NOMO-1 treated with dmso at 0.1 percent for 144 hours (cell line): Measurements from ENCODE around the gene HDGFL1.

Experiments
- DNase-seq: peaks from one replicate; lab custom pipeline; 2025; ENCODE audit not compliant: unreplicated experiment; lab: John Stamatoyannopoulos, UW

HDGFL1 gene

DNA sequence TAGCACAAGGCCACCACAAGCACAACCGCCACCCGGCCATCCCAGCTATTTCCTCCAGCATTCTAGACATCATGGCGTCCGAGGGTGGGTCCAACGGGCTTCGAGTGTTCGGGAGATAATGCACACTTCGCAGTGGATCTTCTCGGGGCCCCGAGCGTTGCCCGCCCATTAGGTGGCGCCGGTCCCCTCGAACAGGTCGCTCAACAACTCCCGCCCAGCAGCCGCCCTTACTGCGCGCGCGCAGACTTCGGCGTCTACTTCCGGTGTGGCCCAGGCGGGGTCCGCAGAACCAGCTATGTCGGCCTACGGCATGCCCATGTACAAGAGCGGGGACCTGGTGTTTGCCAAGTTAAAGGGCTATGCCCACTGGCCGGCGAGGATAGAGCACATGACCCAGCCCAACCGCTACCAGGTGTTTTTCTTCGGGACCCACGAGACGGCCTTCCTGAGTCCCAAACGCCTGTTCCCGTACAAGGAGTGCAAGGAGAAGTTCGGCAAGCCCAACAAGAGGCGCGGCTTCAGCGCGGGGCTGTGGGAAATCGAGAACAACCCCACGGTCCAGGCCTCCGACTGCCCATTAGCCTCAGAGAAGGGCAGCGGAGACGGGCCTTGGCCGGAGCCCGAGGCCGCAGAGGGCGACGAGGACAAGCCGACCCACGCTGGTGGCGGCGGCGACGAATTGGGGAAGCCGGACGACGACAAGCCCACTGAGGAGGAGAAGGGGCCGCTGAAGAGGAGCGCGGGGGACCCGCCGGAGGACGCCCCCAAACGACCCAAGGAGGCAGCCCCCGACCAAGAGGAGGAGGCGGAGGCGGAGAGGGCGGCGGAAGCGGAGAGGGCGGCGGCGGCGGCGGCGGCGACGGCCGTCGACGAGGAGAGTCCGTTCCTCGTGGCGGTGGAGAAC lies at the start of gene HDGFL1:
TSS of gene HDGFL1 (plus strand) at position 286 of the 904 bp plus-strand sequence. CDS start at position 296, 10 bp downstream.
- no peak for DNase-seq

DNA sequence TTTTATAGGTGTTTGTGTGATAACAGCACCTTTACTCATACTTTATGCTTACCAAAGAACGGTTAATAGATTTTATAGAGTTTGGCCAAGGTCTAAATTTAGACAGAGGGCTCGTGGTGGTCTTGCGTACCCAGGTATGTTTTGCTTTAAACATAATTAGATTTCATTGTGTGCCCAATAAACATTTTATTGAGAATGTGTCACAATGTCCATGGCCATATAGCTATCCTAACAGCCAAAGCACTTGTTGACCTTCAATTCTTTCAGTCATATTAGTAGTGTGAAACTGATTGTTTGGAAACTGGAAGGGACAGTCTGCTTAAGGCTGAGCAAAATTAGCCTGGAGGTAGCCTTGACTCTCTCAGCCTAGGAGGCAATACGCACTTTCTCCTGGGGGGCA lies 48.3 kb upstream of the HDGFL1 start:
- no peak for DNase-seq

DNA sequence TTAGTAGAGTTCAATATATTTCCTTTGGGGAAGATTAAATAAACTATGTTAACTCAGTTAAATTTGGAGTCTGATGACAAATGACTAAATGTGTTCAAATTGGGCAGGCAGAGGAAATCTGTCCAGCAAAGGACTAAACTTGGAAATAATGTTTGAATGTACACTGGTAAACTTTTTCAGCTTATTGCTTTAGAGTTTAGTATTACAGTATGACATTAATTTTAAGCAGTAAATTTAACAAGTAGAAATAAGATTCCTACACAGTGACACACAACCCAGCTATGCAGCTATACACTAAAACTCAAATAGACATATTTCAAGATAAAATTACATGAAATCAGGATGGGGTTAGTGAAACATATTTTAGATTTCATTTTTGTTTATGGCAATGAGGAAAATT lies 42.6 kb upstream of the HDGFL1 start:
- DNase-seq, result no peak

DNA sequence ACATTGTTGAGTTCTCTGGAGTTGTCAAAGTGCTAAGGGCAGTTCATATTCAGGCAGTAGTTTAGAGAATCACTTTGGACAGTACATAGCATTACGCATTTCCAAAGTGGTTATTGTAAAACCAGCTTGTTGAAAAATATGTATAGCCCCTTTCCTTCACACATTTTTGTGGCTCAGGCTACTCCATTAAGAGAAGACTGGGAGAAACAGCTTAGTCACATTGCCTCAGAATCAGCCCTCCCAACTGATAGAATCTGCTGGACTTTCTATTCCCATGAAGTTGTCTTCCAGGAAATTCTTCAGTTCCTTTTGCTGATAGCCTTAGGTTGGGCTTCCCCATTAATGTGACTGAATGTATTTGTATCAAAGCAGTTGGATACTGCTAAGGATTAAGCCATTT lies 39.5 kb upstream of the HDGFL1 start:
- DNase-seq, result no peak

DNA sequence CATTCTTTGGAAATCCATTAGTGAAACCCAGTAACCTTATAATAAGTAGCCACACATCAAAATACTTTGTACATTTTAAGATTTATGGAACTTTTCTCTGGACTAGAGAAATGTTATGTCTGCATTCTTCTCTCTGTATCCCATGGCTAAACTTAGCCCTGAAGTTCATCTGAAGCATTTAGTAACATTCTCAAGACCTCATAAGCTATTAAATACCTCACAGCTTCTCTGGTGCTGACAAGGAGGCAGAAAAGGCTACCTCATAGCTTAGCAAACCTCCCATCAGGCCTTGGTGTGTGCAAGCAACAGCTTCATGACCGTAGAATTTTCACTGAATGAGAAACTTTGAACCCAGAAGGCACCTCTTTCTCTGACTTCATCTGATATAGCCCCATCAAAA lies 38.9 kb upstream of the HDGFL1 start:
- no peak for DNase-seq

DNA sequence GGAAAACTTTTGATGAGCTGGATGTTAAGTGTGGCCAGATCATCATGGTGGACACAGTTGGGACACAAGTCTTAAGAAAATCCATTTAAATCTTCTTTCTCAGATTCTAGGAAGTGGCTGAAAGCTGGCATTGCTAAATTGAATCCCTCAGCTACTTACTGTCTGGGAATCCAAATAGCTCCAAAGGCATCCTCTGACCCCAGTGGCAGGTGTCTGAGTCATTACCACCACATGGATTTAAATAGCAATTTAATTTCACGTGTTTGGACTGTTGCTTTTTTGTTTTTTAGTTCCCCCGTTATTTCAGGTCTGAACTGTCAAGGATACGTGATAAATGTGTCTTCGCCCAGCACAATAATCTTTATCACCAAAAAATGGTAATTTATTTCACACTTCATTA lies 33.2 kb upstream of the HDGFL1 start:
- no peak for DNase-seq

DNA sequence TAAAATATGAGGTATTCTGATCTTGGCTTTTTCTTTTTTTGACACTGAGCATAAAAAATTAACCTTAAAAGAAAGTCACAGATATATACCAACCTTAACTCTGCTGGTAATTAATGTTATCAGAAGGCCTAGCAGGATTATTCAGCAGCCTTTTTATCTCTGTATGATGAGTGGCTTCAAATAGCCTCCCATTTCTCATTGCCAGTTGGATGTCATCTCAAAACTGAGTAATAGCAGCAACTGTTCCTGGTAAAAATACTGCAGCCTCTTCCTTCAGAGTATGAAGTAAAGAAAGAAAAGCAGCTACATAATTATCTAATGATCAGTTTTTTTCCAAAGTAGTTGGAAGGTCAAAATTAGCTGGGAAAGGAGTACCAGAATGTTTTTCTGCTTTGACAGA lies 24.9 kb upstream of the HDGFL1 start:
- no peak for DNase-seq

DNA sequence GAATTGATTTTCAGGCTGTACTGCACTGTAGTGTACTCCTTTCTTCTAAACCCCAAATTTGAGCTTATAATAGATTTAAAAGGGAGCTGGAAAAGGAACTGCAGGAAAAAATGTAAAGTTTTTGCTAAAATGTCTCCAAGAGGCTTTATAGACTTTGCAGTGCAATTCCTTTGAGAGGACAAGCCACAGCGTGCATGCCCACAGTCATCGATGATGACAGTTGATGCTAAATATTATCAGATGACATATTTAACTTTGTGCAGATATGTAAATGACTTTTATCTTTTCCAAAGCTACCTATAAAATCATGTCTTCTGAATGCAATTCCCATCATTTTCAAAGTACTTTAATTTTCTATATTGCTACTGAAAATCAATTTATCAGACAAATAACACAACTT lies 24.3 kb upstream of the HDGFL1 start:
- DNase-seq, result no peak

DNA sequence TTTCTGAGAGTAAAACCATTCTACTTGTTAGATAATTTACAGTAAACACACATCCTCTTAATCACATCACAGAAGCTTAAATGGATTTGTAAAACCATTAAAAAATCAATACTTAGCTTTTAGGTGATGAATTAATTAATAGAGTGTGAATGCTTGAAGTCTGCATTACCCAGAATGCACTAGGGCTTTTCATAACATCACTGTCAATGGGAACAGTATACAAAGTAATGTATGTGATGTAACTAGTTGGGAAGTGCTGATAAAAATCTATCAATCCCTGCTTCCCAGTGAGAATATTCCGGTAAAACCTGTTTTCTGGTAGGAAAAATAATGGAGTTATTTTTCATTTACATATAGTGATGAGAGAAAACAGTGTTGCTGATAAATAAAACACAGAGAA lies 23.1 kb upstream of the HDGFL1 start:
- DNase-seq, result no peak

DNA sequence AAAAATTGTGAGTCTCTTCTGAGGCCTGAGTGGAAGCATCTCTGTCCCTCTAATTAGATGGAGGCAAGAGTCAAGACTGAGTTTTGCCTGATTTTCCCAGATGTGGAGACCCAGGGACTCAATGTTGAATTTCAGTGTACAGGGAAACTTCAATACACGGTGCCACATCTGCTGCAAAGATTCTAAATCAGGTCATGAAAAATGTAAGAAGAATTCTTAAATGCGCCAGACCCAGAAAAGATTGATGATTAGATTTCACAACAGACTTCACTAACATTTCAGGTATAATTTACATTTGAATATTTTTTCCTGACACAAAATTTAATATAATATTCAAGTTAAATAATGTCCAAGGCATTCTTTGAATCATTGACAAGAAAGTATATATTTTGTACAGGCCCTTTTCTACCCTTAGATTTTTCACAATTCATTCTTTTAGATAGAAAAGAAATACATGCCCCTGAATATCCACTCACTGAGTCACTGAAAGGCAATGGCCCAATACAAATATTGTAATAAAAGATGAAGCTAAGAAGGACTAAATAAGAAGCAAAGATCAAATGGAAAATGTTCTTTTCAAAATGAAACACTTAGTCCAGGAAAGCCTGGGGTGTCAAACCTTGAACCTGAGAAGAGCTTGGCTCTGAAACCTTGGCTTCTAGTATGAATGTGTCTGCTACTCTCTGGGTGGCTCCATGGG lies 18.2 kb upstream of the HDGFL1 start:
- DNase-seq, result no peak

DNA sequence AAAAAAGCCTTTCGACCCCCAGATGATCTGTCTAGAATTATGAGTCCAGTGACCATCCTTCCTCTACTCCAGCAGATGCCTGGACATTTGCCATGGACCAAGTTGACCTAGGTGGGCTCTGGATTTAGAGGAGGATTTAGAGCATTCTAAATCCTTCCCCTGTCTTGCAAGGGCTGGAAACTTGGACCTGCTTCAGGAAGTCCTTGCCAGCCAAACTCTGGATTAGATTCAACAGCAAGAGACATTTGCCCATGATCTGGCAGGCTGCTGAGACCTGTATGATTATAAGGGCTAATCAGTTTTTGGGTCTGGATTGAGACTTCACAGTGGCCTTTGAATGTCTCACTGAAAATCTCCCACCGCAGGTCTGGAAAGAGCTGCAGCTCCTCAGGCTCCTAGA lies 13.1 kb upstream of the HDGFL1 start:
- DNase-seq, result no peak

DNA sequence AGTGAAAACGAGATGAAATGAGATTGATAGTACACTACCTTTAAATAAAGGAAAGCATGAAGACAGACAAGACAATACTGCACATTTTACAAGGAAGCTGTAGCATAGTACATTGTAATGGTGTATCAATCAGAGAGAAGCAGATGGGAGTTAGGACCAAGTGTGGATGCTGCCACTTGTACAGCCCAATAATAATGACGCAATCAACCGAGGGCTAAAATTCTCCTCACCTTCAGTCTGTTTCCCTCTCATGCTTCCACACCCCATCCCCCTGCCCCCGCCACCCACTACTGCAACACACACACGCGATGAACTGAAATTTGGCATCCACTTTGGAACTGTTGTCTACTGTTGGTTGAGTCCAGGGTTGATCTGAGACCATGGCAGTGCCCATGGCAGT lies 12.4 kb upstream of the HDGFL1 start:
- no peak for DNase-seq

DNA sequence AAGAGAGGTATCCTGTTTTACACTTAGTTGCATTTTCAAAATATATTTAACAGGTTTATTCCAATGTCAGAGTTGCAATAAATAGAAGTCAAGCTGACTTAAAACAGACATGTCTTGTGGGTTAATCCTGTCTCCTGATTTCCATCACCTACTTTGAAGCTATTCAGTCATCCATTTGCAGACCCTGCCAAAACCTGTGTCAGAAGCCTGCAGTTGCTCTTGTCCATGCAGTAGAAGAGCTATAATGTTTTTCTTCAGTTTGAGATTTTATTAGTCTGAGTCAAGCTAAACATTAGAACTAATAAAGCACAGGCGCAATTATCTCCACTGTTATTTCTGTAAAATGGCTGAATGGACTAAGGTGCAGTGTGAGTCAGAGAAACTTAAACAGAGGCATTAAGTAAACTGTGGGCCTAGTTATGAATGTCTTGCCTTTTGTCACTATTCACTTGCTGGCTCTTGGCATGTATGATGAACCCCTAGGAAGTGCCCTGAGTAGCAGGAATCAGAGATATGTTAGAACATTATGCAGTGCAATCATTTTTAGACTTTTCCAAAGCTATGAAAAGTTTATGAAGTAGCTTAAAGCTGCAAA lies 11.0 kb upstream of the HDGFL1 start:
- no peak for DNase-seq

DNA sequence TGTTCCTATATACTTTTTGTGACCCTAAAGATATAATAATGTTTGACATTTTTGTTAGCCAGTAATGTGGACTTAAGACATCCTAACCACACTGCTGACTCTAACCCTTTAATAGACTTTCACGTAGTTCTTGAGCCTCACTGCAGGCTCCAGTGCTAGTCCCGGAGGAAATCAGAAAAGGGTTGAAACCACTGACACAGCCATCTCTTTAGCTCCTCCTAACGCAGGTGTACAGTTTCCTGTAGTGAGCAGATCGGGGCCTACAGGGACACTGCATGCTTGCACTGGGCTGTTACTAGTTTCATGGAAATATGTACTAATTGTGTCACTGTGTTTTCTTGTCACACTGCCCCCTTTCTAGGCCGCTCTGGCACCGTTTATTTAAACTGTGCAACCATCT lies 512 bp upstream of the HDGFL1 start:
- no peak for DNase-seq

DNA sequence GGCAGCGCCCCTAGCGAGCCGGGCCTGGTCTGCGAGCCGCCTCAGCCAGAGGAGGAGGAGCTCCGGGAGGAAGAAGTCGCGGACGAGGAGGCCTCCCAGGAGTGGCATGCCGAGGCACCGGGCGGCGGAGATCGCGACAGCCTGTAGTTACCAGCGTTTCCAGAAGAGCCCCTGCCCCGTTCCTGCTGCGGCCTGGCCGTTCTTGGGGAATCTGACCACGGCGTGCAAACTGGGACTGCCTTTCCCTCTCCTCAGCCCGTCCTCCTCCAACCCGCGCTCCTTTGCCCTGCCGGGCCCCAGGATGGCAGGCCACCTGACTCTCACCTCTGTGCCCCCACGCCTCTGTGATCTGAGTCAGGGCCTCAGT lies 802 bp downstream of the HDGFL1 start:
- DNase-seq, result no peak

DNA sequence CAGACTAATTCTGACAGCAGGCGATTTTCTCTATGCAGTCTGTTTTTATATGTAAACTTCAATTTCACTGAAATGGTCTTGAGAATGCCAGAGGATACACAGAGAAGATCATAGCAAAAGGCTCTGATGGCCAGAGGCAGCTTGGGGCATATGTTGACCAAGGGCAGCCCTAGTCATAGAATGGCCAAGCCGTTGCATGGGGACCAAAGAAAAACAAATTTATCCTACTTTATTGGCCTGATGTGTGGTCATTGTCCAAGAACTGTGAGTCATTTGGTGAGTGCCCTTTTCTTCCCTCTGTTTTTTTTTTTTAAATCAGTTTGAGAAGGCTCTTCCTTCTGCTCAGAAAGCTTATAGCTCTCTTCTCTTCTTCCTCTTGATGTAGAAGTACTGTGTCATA lies 5.8 kb downstream of the HDGFL1 start:
- DNase-seq, result no peak

DNA sequence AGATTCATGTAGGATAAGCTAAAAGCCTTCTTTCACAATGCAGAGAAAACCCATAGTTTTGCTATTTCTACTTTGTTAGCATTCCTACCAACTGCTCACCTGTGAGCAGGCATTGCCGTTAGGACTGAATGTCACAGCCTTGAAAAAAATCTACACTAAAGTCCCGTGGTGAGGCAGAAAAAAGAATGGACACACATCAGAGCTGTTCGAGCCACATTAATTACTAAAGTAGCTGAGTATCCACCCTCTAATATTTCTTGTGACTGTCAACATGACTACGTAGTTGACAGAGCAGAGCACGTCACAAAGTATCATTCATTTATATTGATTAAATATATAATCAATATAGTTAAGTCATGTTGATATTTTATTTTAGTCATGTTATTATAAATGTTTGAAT lies 10.1 kb downstream of the HDGFL1 start:
- no peak for DNase-seq

DNA sequence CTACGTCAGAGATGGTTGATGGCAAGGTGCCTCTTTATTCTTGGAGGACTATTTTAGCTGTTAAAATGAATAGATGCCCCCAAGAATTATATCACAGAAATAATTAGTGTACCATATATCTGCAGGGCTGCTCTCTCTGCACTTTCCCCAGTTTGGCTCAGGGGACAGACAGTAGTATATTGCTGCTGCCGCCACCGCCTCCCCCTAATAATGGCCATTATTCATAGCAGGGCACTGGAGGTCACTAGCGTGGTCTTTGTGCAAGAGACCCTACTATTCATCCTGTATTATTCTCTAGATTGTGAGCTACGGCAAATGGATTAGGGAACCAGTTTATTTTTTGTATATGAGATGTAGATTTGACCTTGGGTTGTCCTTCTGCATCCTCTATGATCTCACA lies 11.0 kb downstream of the HDGFL1 start:
- DNase-seq, result no peak

DNA sequence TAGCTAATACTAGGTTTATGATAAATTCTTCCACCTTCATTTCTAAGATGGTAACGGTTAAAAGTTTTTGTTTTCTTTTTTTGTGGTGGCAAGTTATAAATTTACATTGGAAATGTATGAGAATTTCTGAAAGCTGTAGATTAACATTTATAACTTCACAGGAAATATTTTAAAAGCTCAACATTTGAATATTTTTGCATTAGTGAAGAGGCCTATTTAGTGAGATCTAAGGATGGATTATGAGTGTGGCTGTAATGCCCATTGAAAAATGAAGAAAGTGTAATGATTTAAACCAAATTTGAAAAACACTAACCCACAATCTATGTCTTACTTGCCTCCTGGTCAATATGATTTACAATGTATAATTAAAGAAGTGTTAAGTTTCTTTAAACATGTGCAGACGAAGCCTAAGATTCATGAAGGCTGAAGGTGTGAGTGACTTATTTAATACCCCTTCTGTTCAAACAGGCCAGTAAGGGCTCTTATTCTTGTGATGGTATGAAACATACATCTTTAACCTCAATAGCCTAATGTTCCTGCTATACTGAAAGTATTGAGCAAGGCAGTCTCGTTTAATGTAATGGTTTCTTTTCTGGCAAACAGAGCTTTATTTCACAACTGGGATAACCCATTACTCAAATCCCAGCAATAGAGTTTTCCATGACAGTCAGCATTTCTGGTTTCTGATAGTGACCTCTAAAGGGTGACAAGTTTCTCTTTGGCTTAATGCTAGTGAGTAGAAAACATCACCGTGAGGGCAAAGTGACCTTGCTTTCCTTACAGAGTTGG lies 13.2 kb downstream of the HDGFL1 start:
- no peak for DNase-seq

DNA sequence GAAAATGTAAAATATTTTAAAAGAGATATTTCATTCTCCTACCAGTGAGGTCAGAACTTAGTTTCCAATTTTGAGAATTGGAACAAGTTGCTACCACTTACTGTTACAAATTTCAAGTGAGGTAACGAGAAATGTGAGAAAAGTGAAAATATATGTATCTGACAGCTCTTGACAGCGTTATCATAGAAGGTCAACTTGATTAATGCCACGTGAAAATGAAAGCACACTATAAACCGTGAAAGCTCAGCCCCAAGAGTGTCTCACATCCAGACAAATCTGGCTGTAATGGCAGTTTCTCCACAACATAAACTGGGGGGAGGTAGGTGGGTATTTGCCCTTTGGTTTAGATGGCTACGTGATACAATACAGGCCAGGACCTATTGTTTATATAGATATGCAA lies 13.9 kb downstream of the HDGFL1 start:
- DNase-seq, result no peak

DNA sequence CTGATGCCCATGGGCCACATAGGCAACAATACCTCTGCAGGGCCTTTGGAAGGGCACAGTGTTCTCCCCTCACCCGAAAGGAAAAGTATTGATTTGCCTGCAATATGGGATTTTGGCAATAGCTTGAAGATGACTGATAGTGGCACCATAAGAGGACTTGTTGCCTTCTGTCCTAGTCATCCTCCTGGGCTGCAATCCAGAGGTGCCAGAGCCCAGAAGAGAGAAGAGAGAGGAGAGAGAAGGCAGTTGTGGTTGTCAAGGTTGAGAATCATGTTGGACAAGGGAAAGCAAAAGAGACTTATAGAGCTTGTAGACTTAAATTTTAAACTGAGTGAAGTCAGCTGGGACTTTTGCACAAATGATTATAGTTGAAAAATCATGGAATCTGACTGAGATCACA lies 14.6 kb downstream of the HDGFL1 start:
- no peak for DNase-seq
